Suprapubic skin (tissue), 4 donors: ENCODE data around the gene CAMSAP1. TPM values are rescaled to one million over a fixed set of nuclear protein-coding genes. Genes with fewer than 3 reads are reported as not detected.
A peak's percentile ranks its signal among the peaks of the same experiment; 100 is the strongest.

Experiments
- DNase-seq, 2 donors: peaks; one replicate each; pipeline ENCODE4 v3.0.0-alpha.2; 2019; ENCODE audit warnings: low spot score in 2 of 2
- H3K27ac ChIP-seq: fragments of 200-600 bp; sonication (generic); one replicate; pipeline ENCODE4 v1.5.1; 2019
- H3K27me3 ChIP-seq: fragments of 200-600 bp; sonication (generic); one replicate; pipeline ENCODE4 v1.5.1; 2019
- H3K36me3 ChIP-seq: fragments of 200-600 bp; sonication (generic); one replicate; pipeline ENCODE4 v1.5.1; 2019
- H3K4me1 ChIP-seq: fragments of 200-600 bp; sonication (generic); one replicate; pipeline ENCODE4 v1.5.1; 2019
- H3K4me3 ChIP-seq: fragments of 200-600 bp; sonication (generic); one replicate; pipeline ENCODE4 v1.5.1; 2019; ENCODE audit warnings: mild to moderate bottlenecking
- H3K9me3 ChIP-seq: fragments of 200-600 bp; sonication (generic); one replicate; pipeline ENCODE4 v1.5.1; 2019
- EP300 ChIP-seq: sonication (generic); formaldehyde crosslinking; IDR thresholded peaks from one replicate; pipeline ENCODE4 v1.6.1; 2017; ENCODE audit warnings: antibody characterized with exemption
- POLR2A ChIP-seq, 2 donors: fragments of 450-650 bp; IDR thresholded peaks; one replicate each; pipeline ENCODE4 v1.6.1; 2017; ENCODE audit warnings: antibody characterized with exemption in 2 of 2, mild to moderate bottlenecking in 2 of 2, moderate library complexity in 2 of 2
- POLR2AphosphoS5 ChIP-seq, 3 donors: sonication (generic); formaldehyde crosslinking; IDR thresholded peaks; one replicate each; pipeline ENCODE4 v1.6.1; 2017; ENCODE audit warnings: antibody characterized with exemption in 3 of 3
- WGBS: methylation state at CpG from one replicate; pipeline ENCODE4 v1.1.5; 2018; 5-methylcytosine and 5-hydroxymethylcytosine counted together
- total RNA-seq, 4 donors: library from RNA; depleted of rRNA; stranded (reverse); fragments of >200 nt; gene quantifications; one replicate each; pipeline ENCODE4 v1.1.0, GENCODE V29; 2016
- TF ChIP-seq, protein P1 (sequence below), 2 donors: fragments of 200-600 bp in 1 of 2; fragments of 450-650 bp in 1 of 2; sonication (generic) in 1 of 2; IDR thresholded peaks; one replicate each; pipeline ENCODE4 v1.5.1; 2016 to 2019; ENCODE audit warnings: antibody characterized with exemption in 2 of 2, mild to moderate bottlenecking in 1 of 2, moderate library complexity in 1 of 2

CAMSAP1 gene
- total RNA-seq, 4 donors from 2014 or later = 42.0 to 58.3 (median 54.9) TPM

DNA sequence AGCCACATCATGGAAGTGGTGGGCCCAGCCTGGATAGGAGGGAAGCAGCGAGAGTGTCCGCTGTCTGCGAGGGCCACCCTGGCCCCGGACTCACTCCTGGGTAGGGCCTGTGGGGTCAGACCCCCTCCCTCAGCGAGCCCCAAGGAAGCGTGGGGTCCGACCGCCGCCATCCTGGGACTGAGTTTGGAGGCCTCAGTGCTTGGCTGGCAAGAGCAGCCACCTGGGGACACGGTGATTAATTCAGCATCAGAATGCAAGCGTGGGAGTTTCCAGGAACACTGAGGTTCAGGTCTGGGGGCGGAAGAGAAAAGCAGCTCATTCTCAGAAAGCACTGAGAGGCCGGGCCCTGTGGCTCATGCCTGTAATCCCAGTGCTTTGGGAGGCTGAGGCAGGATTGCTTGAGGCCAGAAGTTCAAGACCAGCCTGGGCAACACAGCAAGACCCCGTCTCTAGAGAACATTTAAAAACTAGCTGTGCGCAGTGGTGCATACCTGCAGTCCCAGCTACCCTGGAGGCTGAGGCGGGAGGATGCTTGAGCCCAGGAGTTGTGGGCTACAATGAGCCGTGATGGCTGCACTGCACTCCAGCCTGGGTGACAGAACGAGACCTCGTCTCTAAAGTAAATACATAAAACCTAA lies 18.3 kb upstream of the CAMSAP1 start:
- TF ChIP-seq EP300 = no peak
- TF ChIP-seq, protein P1, sequence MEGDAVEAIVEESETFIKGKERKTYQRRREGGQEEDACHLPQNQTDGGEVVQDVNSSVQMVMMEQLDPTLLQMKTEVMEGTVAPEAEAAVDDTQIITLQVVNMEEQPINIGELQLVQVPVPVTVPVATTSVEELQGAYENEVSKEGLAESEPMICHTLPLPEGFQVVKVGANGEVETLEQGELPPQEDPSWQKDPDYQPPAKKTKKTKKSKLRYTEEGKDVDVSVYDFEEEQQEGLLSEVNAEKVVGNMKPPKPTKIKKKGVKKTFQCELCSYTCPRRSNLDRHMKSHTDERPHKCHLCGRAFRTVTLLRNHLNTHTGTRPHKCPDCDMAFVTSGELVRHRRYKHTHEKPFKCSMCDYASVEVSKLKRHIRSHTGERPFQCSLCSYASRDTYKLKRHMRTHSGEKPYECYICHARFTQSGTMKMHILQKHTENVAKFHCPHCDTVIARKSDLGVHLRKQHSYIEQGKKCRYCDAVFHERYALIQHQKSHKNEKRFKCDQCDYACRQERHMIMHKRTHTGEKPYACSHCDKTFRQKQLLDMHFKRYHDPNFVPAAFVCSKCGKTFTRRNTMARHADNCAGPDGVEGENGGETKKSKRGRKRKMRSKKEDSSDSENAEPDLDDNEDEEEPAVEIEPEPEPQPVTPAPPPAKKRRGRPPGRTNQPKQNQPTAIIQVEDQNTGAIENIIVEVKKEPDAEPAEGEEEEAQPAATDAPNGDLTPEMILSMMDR (IDR thresholded peaks at IDR 0.05) = no peak
- TF ChIP-seq POLR2A (IDR thresholded peaks at IDR 0.05) = no peak
- TF ChIP-seq POLR2AphosphoS5 (IDR thresholded peaks at IDR 0.05) = no peak

DNA sequence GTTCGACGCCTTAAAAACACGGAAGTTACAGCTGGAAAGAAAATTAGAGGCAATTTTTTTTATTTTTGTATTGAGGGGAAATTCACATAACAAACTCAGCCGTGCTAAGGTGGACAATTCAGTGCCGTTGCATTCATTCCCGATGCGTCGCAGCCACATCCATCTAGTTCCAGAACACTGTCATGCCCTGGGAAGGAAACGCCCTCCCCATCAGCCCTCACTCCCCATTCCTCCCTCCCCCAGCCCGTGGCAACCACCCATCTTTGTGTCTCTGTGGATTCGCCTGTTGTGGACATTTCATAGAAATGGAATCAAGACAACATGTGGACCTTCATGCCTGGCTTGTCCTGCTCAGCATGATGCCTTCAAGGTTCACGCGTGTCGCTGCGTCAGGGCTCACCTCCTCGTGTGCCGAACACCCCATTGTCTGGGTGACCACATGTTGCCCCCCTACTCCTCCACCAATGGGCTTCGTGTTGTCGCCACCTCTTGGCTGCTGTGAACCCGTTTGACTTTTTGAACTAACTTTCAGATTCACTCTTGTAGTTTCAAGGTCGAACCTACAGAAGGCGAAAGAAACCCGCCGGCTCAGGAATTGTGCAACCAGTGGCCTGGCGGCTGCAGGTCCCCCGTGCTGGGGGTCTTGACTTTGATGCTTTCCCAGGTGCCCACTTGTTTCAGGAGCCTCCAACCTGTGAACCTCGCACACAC lies 17.4 kb upstream of the CAMSAP1 start:
- 92% methylated on average over 27 of the region's 27 CpGs for WGBS

More for the DNA sequence above, 18.3 kb upstream of the CAMSAP1 start:
- Histone ChIP-seq H3K4me3 (no peak overlapping the region), H3K9me3 (no peaks in the 10 kb centered on the region), H3K36me3 (peaks cover 16% of the 10 kb centered on the region), H3K27me3 (no peaks in the 10 kb centered on the region), H3K27ac (no peak overlapping the region), H3K4me1 (peaks cover 24% of the 10 kb centered on the region)
- peak in 1 of 2 donors; percentile 67 for DNase-seq
- 91% methylated on average over 17 of the region's 19 CpGs for WGBS

DNA sequence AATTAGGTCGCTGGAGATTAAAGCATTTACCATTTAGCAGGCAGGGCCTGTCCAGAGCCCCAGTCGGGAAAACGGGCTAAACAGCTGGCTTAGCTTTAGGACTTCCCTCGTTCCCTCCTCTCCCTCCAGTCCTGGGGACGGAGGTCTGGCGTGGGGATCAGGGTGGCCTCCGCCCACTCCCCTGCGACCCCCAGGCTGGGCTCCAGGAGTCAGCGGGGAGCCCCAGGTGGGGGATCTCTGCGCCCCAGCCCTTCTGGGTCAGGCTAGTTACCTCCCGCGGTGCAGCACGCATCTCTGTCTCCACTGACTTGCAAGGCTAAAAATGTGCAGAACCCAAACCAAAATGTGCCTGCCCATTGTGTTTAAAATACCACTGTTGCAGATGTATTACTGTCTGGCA lies 16.2 kb upstream of the CAMSAP1 start:
- H3K9me3 ChIP-seq = peaks cover 4% of the 10 kb centered on the region
- H3K4me1 ChIP-seq = peaks cover 20% of the 10 kb centered on the region
- no peaks in the 10 kb centered on the region for H3K27me3 ChIP-seq
- DNase-seq = no peak
- no peak overlapping the region for H3K4me3 ChIP-seq
- TF ChIP-seq POLR2A (IDR thresholded peaks at IDR 0.05) = no peak
- no peak for TF ChIP-seq POLR2AphosphoS5 (IDR thresholded peaks at IDR 0.05)
- TF ChIP-seq, protein P1 (IDR thresholded peaks at IDR 0.05) = no peak
- TF ChIP-seq EP300 = no peak
- no peak overlapping the region for H3K27ac ChIP-seq
- WGBS = 87% methylated on average over 6 of the region's 13 CpGs
- H3K36me3 ChIP-seq = peaks cover 6% of the 10 kb centered on the region

More for the DNA sequence above, 17.4 kb upstream of the CAMSAP1 start:
- TF ChIP-seq, protein P1 (IDR thresholded peaks at IDR 0.05) = no peak
- TF ChIP-seq POLR2A (IDR thresholded peaks at IDR 0.05) = no peak
- TF ChIP-seq POLR2AphosphoS5 (IDR thresholded peaks at IDR 0.05) = no peak
- TF ChIP-seq EP300 = no peak
- Histone ChIP-seq H3K36me3 (peaks cover 10% of the 10 kb centered on the region), H3K9me3 (no peaks in the 10 kb centered on the region), H3K27ac (no peak overlapping the region), H3K4me3 (no peak overlapping the region), H3K27me3 (no peaks in the 10 kb centered on the region), H3K4me1 (peaks cover 21% of the 10 kb centered on the region)
- DNase-seq = peak in 1 of 2 donors; percentile 65

DNA sequence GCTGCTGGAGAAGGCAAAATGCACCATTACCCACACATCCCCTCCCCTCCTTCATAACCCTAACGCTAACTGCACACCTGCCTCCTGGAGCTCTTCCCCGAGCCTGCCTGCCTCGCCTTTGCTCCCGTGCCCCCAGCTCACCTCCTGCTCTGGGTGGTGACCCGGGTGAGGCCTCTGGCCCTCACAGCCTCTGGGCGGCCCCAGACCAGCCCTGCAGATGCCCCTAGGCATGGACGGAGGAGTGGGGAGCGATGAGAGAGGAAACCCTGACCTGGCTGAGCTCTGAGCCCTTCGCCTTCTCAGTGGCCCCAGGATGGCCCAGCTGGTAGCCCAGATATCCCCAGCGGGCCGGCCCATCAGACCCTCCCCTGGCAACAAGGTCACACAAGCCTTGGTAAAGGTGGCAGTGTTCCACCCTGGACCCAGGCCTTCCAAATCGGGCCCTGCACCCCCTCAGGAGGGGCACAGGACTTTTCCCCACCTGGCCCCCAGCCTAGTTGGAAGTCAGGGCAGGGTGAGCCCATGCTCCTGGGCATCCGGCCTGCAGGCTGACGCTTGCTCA lies 14.5 kb upstream of the CAMSAP1 start:
- 85% methylated on average over 8 of the region's 14 CpGs for WGBS
- Histone ChIP-seq H3K27ac (no peak overlapping the region), H3K4me3 (no peak overlapping the region), H3K36me3 (peaks cover 6% of the 10 kb centered on the region), H3K27me3 (no peaks in the 10 kb centered on the region), H3K9me3 (peaks cover 14% of the 10 kb centered on the region), H3K4me1 (peaks cover 7% of the 10 kb centered on the region)
- TF ChIP-seq POLR2A (IDR thresholded peaks at IDR 0.05) (no peak), POLR2AphosphoS5 (IDR thresholded peaks at IDR 0.05) (no peak), EP300 (no peak)
- TF ChIP-seq, protein P1 (IDR thresholded peaks at IDR 0.05) = no peak
- no peak for DNase-seq

DNA sequence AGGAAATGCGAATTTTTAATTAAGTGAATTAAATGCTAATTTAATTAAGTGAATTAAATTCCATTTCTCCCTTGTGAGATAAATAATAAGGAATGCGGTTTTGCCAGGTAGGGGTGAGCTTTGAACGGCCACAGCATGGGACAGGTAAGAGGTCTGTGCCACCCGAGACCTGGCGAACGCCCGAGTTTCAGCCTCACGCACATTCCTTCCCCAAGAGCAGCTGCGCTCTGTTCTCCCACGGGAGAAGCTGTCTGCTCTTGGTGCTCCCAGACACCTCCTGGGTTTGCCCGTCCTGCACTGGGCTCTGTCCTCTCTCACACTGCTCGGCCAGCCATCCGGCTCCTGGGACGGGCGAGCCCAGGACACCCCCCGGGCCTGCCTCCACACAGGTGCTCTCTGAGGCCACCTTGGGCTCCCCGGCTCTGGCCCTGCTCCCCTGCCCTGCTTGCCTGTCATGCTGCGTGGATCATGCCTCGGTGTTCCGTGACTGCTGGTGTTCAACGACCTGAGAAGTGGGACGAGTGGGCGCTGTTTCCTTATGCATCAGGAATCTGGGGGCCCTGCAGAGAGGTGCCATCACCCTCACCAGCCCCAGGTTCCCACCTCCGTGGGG lies 13.7 kb upstream of the CAMSAP1 start:
- H3K4me3 ChIP-seq = no peak overlapping the region
- H3K36me3 ChIP-seq = peaks cover 11% of the 10 kb centered on the region
- TF ChIP-seq, protein P1 (IDR thresholded peaks at IDR 0.05) = no peak
- no peak for TF ChIP-seq POLR2AphosphoS5 (IDR thresholded peaks at IDR 0.05)
- TF ChIP-seq EP300 = no peak
- TF ChIP-seq POLR2A (IDR thresholded peaks at IDR 0.05) = no peak
- no peaks in the 10 kb centered on the region for H3K27me3 ChIP-seq
- peaks cover 15% of the 10 kb centered on the region for H3K9me3 ChIP-seq
- DNase-seq = no peak
- no peaks in the 10 kb centered on the region for H3K4me1 ChIP-seq
- WGBS = 83% methylated on average over 24 of the region's 24 CpGs
- no peak overlapping the region for H3K27ac ChIP-seq
